Lung (tissue), 12 donors: ENCODE data around the gene LHX8. TPM values are rescaled to one million over a fixed set of nuclear protein-coding genes. Genes with fewer than 3 reads are reported as not detected.

Experiments
- ATAC-seq: fragments of 200-7000 bp; cut with Tn5 transposase; one replicate; pipeline ENCODE4 v1.9.1; 2020; ENCODE audit warnings: moderate number of reproducible peaks; ENCODE audit not compliant: insufficient read depth, low FRiP score
- DNase-seq, 3 donors: peaks; one replicate each; pipeline ENCODE4 v3.0.0-alpha.2; 2013 to 2017
- H3K27ac ChIP-seq, 2 donors: one replicate each; pipeline ENCODE4 v1.5.1; 2013; ENCODE audit warnings: mild to moderate bottlenecking in 2 of 2, moderate library complexity in 2 of 2, control low read depth in 1 of 2, inconsistent platforms in 1 of 2, low read depth in 1 of 2, low read length in 1 of 2
- H3K27me3 ChIP-seq, 3 donors: one replicate each; pipeline ENCODE4 v1.5.1; 2013; ENCODE audit warnings: low read length in 2 of 3; ENCODE audit not compliant: control insufficient read depth in 3 of 3, insufficient read depth in 3 of 3
- H3K36me3 ChIP-seq, 4 donors: one replicate each; pipeline ENCODE4 v1.5.1; 2013; ENCODE audit warnings: low read length in 4 of 4, mild to moderate bottlenecking in 1 of 4, moderate library complexity in 1 of 4; ENCODE audit not compliant: control insufficient read depth in 4 of 4, insufficient read depth in 4 of 4
- H3K4me1 ChIP-seq, 5 donors: one replicate each; pipeline ENCODE4 v1.5.1; 2013; ENCODE audit warnings: low read length in 5 of 5, mild to moderate bottlenecking in 2 of 5, moderate library complexity in 1 of 5; ENCODE audit not compliant: control insufficient read depth in 5 of 5, insufficient read depth in 5 of 5
- H3K4me3 ChIP-seq: one replicate; pipeline ENCODE4 v1.5.1; 2013; ENCODE audit warnings: mild to moderate bottlenecking, control low read depth, moderate library complexity
- H3K9ac ChIP-seq, 2 donors: one replicate each; pipeline ENCODE4 v1.5.1; 2013; ENCODE audit warnings: low read length in 2 of 2, control low read depth in 1 of 2; ENCODE audit not compliant: insufficient read depth in 1 of 2
- H3K9me3 ChIP-seq, 4 donors: one replicate each; pipeline ENCODE4 v1.5.1; 2013; ENCODE audit warnings: low read length in 3 of 4, mild to moderate bottlenecking in 1 of 4, moderate library complexity in 1 of 4; ENCODE audit not compliant: control insufficient read depth in 4 of 4, insufficient read depth in 3 of 4
- CTCF ChIP-seq: IDR thresholded peaks from 2 replicates; pipeline ENCODE4 v1.5.1; 2012; ENCODE audit warnings: mild to moderate bottlenecking; ENCODE audit errors: control extremely low read depth, extremely low read depth
- WGBS, 2 donors: extraction: QIAGEN DNeasy Blood & Tissue Kit; methylation state at CpG; one replicate each; pipeline ENCODE4 v1.1.7; 2013; 5-methylcytosine and 5-hydroxymethylcytosine counted together
- polyA plus RNA-seq, 2 donors: library from polyadenylated mRNA; stranded (reverse); fragments of 200-250 nt; gene quantifications; one replicate each; pipeline ENCODE4 v1.2.1, GENCODE V29; 2013
- total RNA-seq, 2 donors: library from RNA; depleted of rRNA in 1 of 2; stranded (reverse); fragments of >200 nt in 1 of 2; gene quantifications; one replicate each; pipeline ENCODE4 v1.2.1, GENCODE V29; 2014 to 2021
- donor health status: control.
- donor health status: control.
- donor health status: Bipolar disorder and iron deficiency.
- donor health status: healthy.
- donor health status: DM: yes; HTN: yes; CAD: no.

LHX8 gene
- total and polyA plus RNA-seq, 4 donors = not detected

GRCh38 chr1:75152092-75152491 lies 17.9 kb downstream of the LHX8 start:
- no peak for TF ChIP-seq CTCF
- Histone ChIP-seq H3K27ac (no peak overlapping the region), H3K4me1 (no peaks in the 10 kb centered on the region), H3K4me3 (no peak overlapping the region), H3K9ac (no peak overlapping the region), H3K9me3 (peaks cover 0 to 3% (median 0%) of the 10 kb centered on the region in 4 donors), H3K27me3 (peaks cover 0 to 10% (median 6%) of the 10 kb centered on the region in 3 donors), H3K36me3 (no peaks in the 10 kb centered on the region)
- ATAC-seq (no peak), DNase-seq (no peak)
- WGBS, 2 donors = 62 to 77% methylated on average over 2 of the region's 2 CpGs

GRCh38 chr1:75159154-75159553 lies 25.0 kb downstream of the LHX8 start:
- DNase-seq (no peak), ATAC-seq (no peak)
- H3K4me1 ChIP-seq = no peaks in the 10 kb centered on the region
- WGBS, 2 donors = 87% methylated on average over 3 of the region's 3 CpGs
- H3K9ac ChIP-seq = no peak overlapping the region
- no peak overlapping the region for H3K4me3 ChIP-seq
- H3K9me3 ChIP-seq = no peaks in the 10 kb centered on the region
- H3K27me3 ChIP-seq = no peaks in the 10 kb centered on the region
- no peaks in the 10 kb centered on the region for H3K36me3 ChIP-seq
- no peak overlapping the region for H3K27ac ChIP-seq
- no peak for TF ChIP-seq CTCF

GRCh38 chr1:75165264-75165663 lies 31.1 kb downstream of the LHX8 start:
- Histone ChIP-seq H3K9me3 (no peaks in the 10 kb centered on the region), H3K27ac (no peak overlapping the region), H3K9ac (no peak overlapping the region), H3K4me3 (no peak overlapping the region), H3K4me1 (no peaks in the 10 kb centered on the region), H3K27me3 (no peaks in the 10 kb centered on the region), H3K36me3 (no peaks in the 10 kb centered on the region)
- no peak for DNase-seq
- no peak for ATAC-seq
- TF ChIP-seq CTCF = no peak

GRCh38 chr1:75166821-75167220 lies 32.6 kb downstream of the LHX8 start:
- Histone ChIP-seq H3K9me3 (no peaks in the 10 kb centered on the region), H3K27me3 (no peaks in the 10 kb centered on the region), H3K9ac (no peak overlapping the region), H3K4me1 (no peaks in the 10 kb centered on the region), H3K4me3 (no peak overlapping the region), H3K36me3 (no peaks in the 10 kb centered on the region), H3K27ac (no peak overlapping the region)
- no peak for TF ChIP-seq CTCF
- ATAC-seq = no peak
- no peak for DNase-seq
- WGBS, 2 donors = 83 to 86% methylated on average over 4 of the region's 4 CpGs
